Vagina (tissue), 2 donors: ENCODE measurements around the gene HUNK. TPM values are rescaled to one million over a fixed set of nuclear protein-coding genes. Genes with fewer than 3 reads are reported as not detected.
"Not testable (repeated sequence)": the region's sequence is repeated elsewhere in the genome, so short reads cannot be mapped to it uniquely, and the experiment has no call there.

Source experiments
- DNase-seq, 2 donors: peaks; one replicate each; pipeline ENCODE4 v3.0.0-alpha.2; 2017; ENCODE audit errors: extremely low spot score in 2 of 2
- H3K27ac ChIP-seq: fragments of 200-600 bp; sonication (generic); one replicate; pipeline ENCODE4 v1.5.1; 2019
- H3K27me3 ChIP-seq: fragments of 200-600 bp; sonication (generic); one replicate; pipeline ENCODE4 v1.5.1; 2019
- H3K36me3 ChIP-seq, 2 donors: fragments of 200-600 bp; sonication (generic); one replicate each; pipeline ENCODE4 v1.5.1; 2017 to 2019
- H3K4me1 ChIP-seq: fragments of 200-600 bp; sonication (generic); one replicate; pipeline ENCODE4 v1.5.1; 2019
- H3K4me3 ChIP-seq, 2 donors: fragments of 200-600 bp; sonication (generic); 1 replicate in 1 of 2; 2 replicates in 1 of 2; pipeline ENCODE4 v1.5.1; 2016 to 2019
- H3K9me3 ChIP-seq: fragments of 200-600 bp; sonication (generic); one replicate; pipeline ENCODE4 v1.5.1; 2019
- CTCF ChIP-seq, 3 experiments: fragments of 450-650 bp in 2 of 3; fragments of 200-600 bp in 1 of 3; sonication (generic) in 1 of 3; IDR thresholded peaks; one replicate each; pipeline ENCODE4 v1.5.1; 2017 to 2019; ENCODE audit warnings: antibody characterized with exemption in 3 of 3, mild to moderate bottlenecking in 2 of 3, moderate library complexity in 2 of 3
- POLR2A ChIP-seq, 2 donors: fragments of 450-650 bp; IDR thresholded peaks; one replicate each; pipeline ENCODE4 v1.6.1; 2017; ENCODE audit warnings: antibody characterized with exemption in 2 of 2, mild to moderate bottlenecking in 2 of 2, moderate library complexity in 2 of 2
- POLR2AphosphoS5 ChIP-seq, 2 donors: sonication (generic); formaldehyde crosslinking; IDR thresholded peaks; one replicate each; pipeline ENCODE4 v1.9.0; 2017; ENCODE audit warnings: antibody characterized with exemption in 2 of 2, mild to moderate bottlenecking in 2 of 2, low read depth in 1 of 2; ENCODE audit not compliant: insufficient read depth in 1 of 2
- intact Hi-C: fragments of 100-400 bp; cut with DNase I; formaldehyde crosslinking; loops from one replicate; pipeline ENCODE4 v1.15.1; 2023
- total RNA-seq: library from RNA; depleted of rRNA; stranded (reverse); fragments of >200 nt; gene quantifications from one replicate; pipeline ENCODE4 v1.2.3, GENCODE V29; 2016

Gene HUNK
- total RNA-seq, 1 donor from 2014 or later: 0.74 TPM

- H3K27ac ChIP-seq: no peak overlapping the region
- TF ChIP-seq POLR2AphosphoS5 (IDR thresholded peaks at IDR 0.05; ENCODE audit: insufficient read depth in 1 of 2, low read depth in 1 of 2) (no peak), CTCF (IDR thresholded peaks at IDR 0.05) (no peak), POLR2A (IDR thresholded peaks at IDR 0.05) (no peak)
- no peaks in the 10 kb centered on the region for H3K27me3 ChIP-seq
- H3K36me3 ChIP-seq: no peaks in the 10 kb centered on the region
- intact Hi-C loops: loop anchor here (5.0 kb wide), 1 partner anchor 1923 kb away; no protein-coding TSS in a partner anchor
- no peaks in the 10 kb centered on the region for H3K9me3 ChIP-seq
- H3K4me1 ChIP-seq: no peaks in the 10 kb centered on the region
- DNase-seq: no peak
- H3K4me3 ChIP-seq: no peak overlapping the region
Observed at GRCh38 chr21:32030146-32030652, 157.4 kb downstream of the HUNK start.

- H3K4me1 ChIP-seq: no peaks in the 10 kb centered on the region
- no peaks in the 10 kb centered on the region for H3K9me3 ChIP-seq
- no peaks in the 10 kb centered on the region for H3K36me3 ChIP-seq
- TF ChIP-seq CTCF (IDR thresholded peaks at IDR 0.05): no peak
- intact Hi-C loops: loop anchor here (5.0 kb wide), 1 partner anchor 1928 kb away; no protein-coding TSS in a partner anchor
- no peaks in the 10 kb centered on the region for H3K27me3 ChIP-seq
- no peak overlapping the region for H3K4me3 ChIP-seq
- DNase-seq: no peak
- no peak overlapping the region for H3K27ac ChIP-seq
Observed at GRCh38 chr21:32034850-32035249, 162.0 kb downstream of the HUNK start.

- Histone ChIP-seq H3K36me3 (no peaks in the 10 kb centered on the region), H3K4me3 (no peak overlapping the region), H3K27me3 (no peaks in the 10 kb centered on the region), H3K9me3 (no peaks in the 10 kb centered on the region), H3K27ac (no peak overlapping the region), H3K4me1 (no peaks in the 10 kb centered on the region)
- intact Hi-C loops: no loop called here
- no peak for DNase-seq
- TF ChIP-seq CTCF (IDR thresholded peaks at IDR 0.05) (no peak), POLR2AphosphoS5 (IDR thresholded peaks at IDR 0.05; ENCODE audit: insufficient read depth in 1 of 2, low read depth in 1 of 2) (no peak), POLR2A (IDR thresholded peaks at IDR 0.05) (no peak)
Observed at GRCh38 chr21:32035617-32036016, 162.8 kb downstream of the HUNK start.

GRCh38 chr21:32036756-32037155, 163.9 kb downstream of the HUNK start:
- no peak for DNase-seq
- H3K27me3 ChIP-seq: no peaks in the 10 kb centered on the region
- no peak overlapping the region for H3K27ac ChIP-seq
- no peak overlapping the region for H3K4me3 ChIP-seq
- no peaks in the 10 kb centered on the region for H3K4me1 ChIP-seq
- TF ChIP-seq POLR2A (IDR thresholded peaks at IDR 0.05) (no peak), CTCF (IDR thresholded peaks at IDR 0.05) (no peak), POLR2AphosphoS5 (IDR thresholded peaks at IDR 0.05; ENCODE audit: insufficient read depth in 1 of 2, low read depth in 1 of 2) (no peak)
- intact Hi-C loops: no loop called here
- H3K36me3 ChIP-seq: no peaks in the 10 kb centered on the region
- H3K9me3 ChIP-seq: no peaks in the 10 kb centered on the region

- H3K4me1 ChIP-seq, H3K9me3 ChIP-seq, intact Hi-C loops, H3K36me3 ChIP-seq, H3K27me3 ChIP-seq, DNase-seq, H3K4me3 ChIP-seq, H3K27ac ChIP-seq: not testable (repeated sequence)
Observed at GRCh38 chr21:32038751-32039150, 165.9 kb downstream of the HUNK start.

GRCh38 chr21:32043458-32043857, 170.6 kb downstream of the HUNK start:
- TF ChIP-seq CTCF (IDR thresholded peaks at IDR 0.05): no peak
- no peak for TF ChIP-seq POLR2AphosphoS5 (IDR thresholded peaks at IDR 0.05; ENCODE audit: insufficient read depth in 1 of 2, low read depth in 1 of 2)
- no peak for TF ChIP-seq POLR2A (IDR thresholded peaks at IDR 0.05)
- Histone ChIP-seq H3K27ac (no peak overlapping the region), H3K27me3 (no peaks in the 10 kb centered on the region), H3K36me3 (no peaks in the 10 kb centered on the region), H3K4me3 (no peak overlapping the region), H3K4me1 (no peaks in the 10 kb centered on the region), H3K9me3 (no peaks in the 10 kb centered on the region)
- no peak for DNase-seq
- intact Hi-C loops: no loop called here
